SU-DHL-6 (cell line): ENCODE data around the gene CFAP54.

ENCODE experiments used
- H2AFZ ChIP-seq: fragments of 200-600 bp; sonication (generic); 2 replicates; pipeline ENCODE4 v1.6.1; 2014; ENCODE audit warnings: low read depth, mild to moderate bottlenecking, moderate library complexity, mixed read lengths, antibody characterized with exemption, low read length; ENCODE audit not compliant: severe bottlenecking
- H3F3A ChIP-seq: fragments of 200-600 bp; shearing (Covaris generic); 2 replicates; pipeline ENCODE4 v1.6.0; 2016; ENCODE audit warnings: antibody characterized with exemption, mild to moderate bottlenecking; ENCODE audit not compliant: insufficient read depth
- H3K27ac ChIP-seq: fragments of 200-600 bp; sonication (generic); 2 replicates; pipeline ENCODE4 v1.5.1; 2016; ENCODE audit warnings: low read depth, mild to moderate bottlenecking, low read length, moderate library complexity, mixed read lengths
- H3K27me3 ChIP-seq: fragments of 200-600 bp; sonication (generic), shearing (Covaris generic); 2 replicates; pipeline ENCODE4 v1.6.0; 2014; ENCODE audit warnings: mild to moderate bottlenecking, low read length
- H3K36me3 ChIP-seq: fragments of 200-600 bp; sonication (generic); 2 replicates; pipeline ENCODE4 v1.6.1; 2014; ENCODE audit warnings: mild to moderate bottlenecking, low read length, mixed read lengths
- H3K4me2 ChIP-seq: fragments of 300-600, 200-600 bp; shearing (Covaris generic), sonication (generic); 2 replicates; pipeline ENCODE4 v1.6.0; 2014; ENCODE audit warnings: low read length, low read depth, mild to moderate bottlenecking; ENCODE audit not compliant: poor library complexity, severe bottlenecking
- H3K4me3 ChIP-seq: fragments of 200-600 bp; sonication (generic); 2 replicates; pipeline ENCODE4 v1.5.1; 2014; ENCODE audit warnings: antibody characterized with exemption, low read length, mild to moderate bottlenecking, mixed read lengths; ENCODE audit not compliant: insufficient read depth, poor library complexity, severe bottlenecking
- H3K79me2 ChIP-seq: fragments of 200-600 bp; sonication (generic); 2 replicates; pipeline ENCODE4 v1.6.1; 2014; ENCODE audit warnings: mild to moderate bottlenecking, low read length, moderate library complexity; ENCODE audit not compliant: insufficient read depth
- H3K9ac ChIP-seq: fragments of 200-600 bp; sonication (generic); 2 replicates; pipeline ENCODE4 v1.7.0; 2014; ENCODE audit warnings: mild to moderate bottlenecking, low read length
- H3K9me2 ChIP-seq: fragments of 200-600 bp; sonication (generic); replicated peaks from 2 replicates; pipeline ENCODE4 v1.6.1; 2014; ENCODE audit warnings: low read length; ENCODE audit not compliant: insufficient read depth
- H3K9me3 ChIP-seq: fragments of 200-600 bp; sonication (generic); 2 replicates; pipeline ENCODE4 v1.6.1; 2014; ENCODE audit warnings: low read length, mixed read lengths; ENCODE audit not compliant: insufficient read depth
- H4K20me1 ChIP-seq: fragments of 200-600 bp; sonication (generic); 2 replicates; pipeline ENCODE4 v1.6.1; 2014; ENCODE audit warnings: low read depth, mild to moderate bottlenecking, antibody characterized with exemption, low read length, moderate library complexity, mixed read lengths
- EZH2phosphoT487 ChIP-seq: fragments of 200-600 bp; sonication (generic), shearing (Covaris generic); conservative IDR thresholded peaks from 2 replicates; pipeline ENCODE4 v1.6.1; 2018; ENCODE audit warnings: mild to moderate bottlenecking, antibody characterized with exemption, low read length, moderate library complexity, mixed read lengths
- TF ChIP-seq, protein P1 (sequence below): fragments of 200-600 bp; sonication (generic); IDR thresholded peaks from one replicate; pipeline ENCODE4 v1.5.1; 2017; ENCODE audit warnings: antibody characterized with exemption, mild to moderate bottlenecking, low read length, moderate library complexity; ENCODE audit not compliant: insufficient read depth, poor library complexity, severe bottlenecking

The CFAP54 gene

DNA sequence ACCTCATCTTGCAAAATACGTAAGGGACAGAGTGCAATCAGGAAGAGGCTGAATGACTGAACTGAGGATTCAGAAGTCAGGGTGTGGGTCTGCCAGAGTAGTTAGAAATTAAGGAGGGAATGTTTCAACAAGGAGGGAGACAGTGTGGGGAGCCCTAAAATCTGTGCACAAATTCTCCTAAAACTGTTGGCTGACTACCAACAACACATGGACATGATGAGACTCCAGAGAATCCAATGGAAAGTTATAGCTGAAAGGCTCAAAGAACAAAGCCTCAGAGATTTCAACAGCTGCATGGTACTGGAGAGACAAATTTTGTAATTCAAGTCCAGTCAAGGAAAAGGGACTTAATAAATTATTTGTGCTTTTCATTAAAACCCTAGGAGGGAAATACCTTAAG is 381.6 kb downstream of the CFAP54 start:
- no peaks in the 10 kb centered on the region for H3K79me2 ChIP-seq
- no peak overlapping the region for H3K4me3 ChIP-seq
- H3F3A ChIP-seq, result no peaks in the 10 kb centered on the region
- H3K36me3 ChIP-seq, result no peaks in the 10 kb centered on the region
- no peaks in the 10 kb centered on the region for H3K27me3 ChIP-seq
- H3K9ac ChIP-seq, result no peak overlapping the region
- H3K4me2 ChIP-seq, result no peak overlapping the region
- H3K9me2 ChIP-seq, result no peaks in the 10 kb centered on the region
- H3K9me3 ChIP-seq, result no peaks in the 10 kb centered on the region
- no peak overlapping the region for H3K27ac ChIP-seq
- H4K20me1 ChIP-seq, result no peaks in the 10 kb centered on the region
- TF ChIP-seq, protein P1, sequence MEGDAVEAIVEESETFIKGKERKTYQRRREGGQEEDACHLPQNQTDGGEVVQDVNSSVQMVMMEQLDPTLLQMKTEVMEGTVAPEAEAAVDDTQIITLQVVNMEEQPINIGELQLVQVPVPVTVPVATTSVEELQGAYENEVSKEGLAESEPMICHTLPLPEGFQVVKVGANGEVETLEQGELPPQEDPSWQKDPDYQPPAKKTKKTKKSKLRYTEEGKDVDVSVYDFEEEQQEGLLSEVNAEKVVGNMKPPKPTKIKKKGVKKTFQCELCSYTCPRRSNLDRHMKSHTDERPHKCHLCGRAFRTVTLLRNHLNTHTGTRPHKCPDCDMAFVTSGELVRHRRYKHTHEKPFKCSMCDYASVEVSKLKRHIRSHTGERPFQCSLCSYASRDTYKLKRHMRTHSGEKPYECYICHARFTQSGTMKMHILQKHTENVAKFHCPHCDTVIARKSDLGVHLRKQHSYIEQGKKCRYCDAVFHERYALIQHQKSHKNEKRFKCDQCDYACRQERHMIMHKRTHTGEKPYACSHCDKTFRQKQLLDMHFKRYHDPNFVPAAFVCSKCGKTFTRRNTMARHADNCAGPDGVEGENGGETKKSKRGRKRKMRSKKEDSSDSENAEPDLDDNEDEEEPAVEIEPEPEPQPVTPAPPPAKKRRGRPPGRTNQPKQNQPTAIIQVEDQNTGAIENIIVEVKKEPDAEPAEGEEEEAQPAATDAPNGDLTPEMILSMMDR, result no peak
- no peak for TF ChIP-seq EZH2phosphoT487
- no peak overlapping the region for H2AFZ ChIP-seq

DNA sequence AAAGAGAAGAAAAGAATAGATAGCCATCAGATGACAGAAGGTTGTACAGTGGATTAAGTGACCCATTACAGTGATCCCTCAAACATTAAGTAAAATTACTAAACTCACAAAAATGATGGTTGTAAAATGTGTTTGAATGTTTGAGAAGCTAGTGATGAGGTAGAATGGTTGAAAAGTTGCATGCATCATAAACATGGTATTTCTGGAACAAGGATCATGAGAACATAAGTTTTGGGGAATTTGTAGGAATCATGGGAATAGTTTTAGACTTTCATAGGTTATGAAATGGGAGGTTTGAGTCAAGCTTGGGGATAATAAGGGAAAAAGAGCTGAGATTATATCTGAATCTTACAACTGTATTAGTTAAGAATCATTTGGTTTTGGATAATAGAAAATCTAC is 383.6 kb downstream of the CFAP54 start:
- no peaks in the 10 kb centered on the region for H3F3A ChIP-seq
- no peaks in the 10 kb centered on the region for H3K9me2 ChIP-seq
- H3K27ac ChIP-seq, result no peak overlapping the region
- no peaks in the 10 kb centered on the region for H4K20me1 ChIP-seq
- H3K9me3 ChIP-seq, result no peaks in the 10 kb centered on the region
- H2AFZ ChIP-seq, result no peak overlapping the region
- H3K9ac ChIP-seq, result no peak overlapping the region
- no peak overlapping the region for H3K4me2 ChIP-seq
- TF ChIP-seq, protein P1, result no peak
- TF ChIP-seq EZH2phosphoT487, result no peak
- no peak overlapping the region for H3K4me3 ChIP-seq
- no peaks in the 10 kb centered on the region for H3K27me3 ChIP-seq
- no peaks in the 10 kb centered on the region for H3K36me3 ChIP-seq
- no peaks in the 10 kb centered on the region for H3K79me2 ChIP-seq

DNA sequence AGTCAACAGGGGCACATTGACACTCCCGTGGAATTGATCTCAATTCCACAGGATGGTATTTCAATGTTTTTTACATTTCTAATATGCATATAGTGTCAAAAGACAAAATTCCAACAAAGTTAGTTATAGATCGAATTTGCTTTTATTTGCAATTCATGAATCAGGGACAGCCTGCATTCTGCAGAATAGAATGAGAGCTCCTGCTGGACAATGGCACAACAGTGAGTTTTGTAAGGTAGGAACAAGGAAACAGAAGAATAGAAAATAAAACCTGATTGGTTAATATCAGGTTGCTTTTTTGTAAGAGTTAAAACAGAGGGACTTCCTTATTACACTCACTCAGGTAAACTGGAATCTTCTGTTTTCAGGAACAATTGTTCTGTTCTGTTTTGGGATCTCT is 384.8 kb downstream of the CFAP54 start:
- no peak for TF ChIP-seq EZH2phosphoT487
- Histone ChIP-seq H3K36me3 (no peaks in the 10 kb centered on the region), H3K9ac (no peak overlapping the region), H3K79me2 (no peaks in the 10 kb centered on the region), H3K27ac (no peak overlapping the region), H3K9me2 (no peaks in the 10 kb centered on the region), H3K4me2 (no peak overlapping the region), H3K9me3 (no peaks in the 10 kb centered on the region), H3F3A (no peaks in the 10 kb centered on the region), H4K20me1 (no peaks in the 10 kb centered on the region), H2AFZ (no peak overlapping the region), H3K27me3 (no peaks in the 10 kb centered on the region), H3K4me3 (no peak overlapping the region)

DNA sequence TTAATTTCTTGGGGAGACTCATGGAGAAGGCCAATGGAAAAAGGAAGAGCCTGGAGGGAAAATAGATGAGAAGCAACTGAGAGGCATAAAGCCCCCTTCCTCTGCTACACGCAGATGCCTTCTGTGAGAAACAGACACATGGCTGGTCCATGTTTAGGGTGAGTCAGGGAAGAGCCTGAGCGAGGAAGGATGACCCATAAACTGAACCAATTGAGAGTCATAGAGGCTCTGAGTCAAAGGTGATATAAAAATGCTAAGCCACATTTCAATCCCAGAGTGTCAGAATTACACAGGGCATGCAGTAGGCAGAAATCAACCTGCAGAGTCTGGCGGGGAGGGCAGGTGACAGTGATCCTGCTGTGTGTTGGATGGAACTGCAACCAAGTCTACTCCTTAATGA is 387.6 kb downstream of the CFAP54 start:
- H3K79me2 ChIP-seq, result no peaks in the 10 kb centered on the region
- no peak overlapping the region for H3K27ac ChIP-seq
- H3K4me2 ChIP-seq, result no peak overlapping the region
- no peaks in the 10 kb centered on the region for H3K36me3 ChIP-seq
- no peak overlapping the region for H3K4me3 ChIP-seq
- H4K20me1 ChIP-seq, result no peaks in the 10 kb centered on the region
- H3K9me2 ChIP-seq, result no peaks in the 10 kb centered on the region
- no peaks in the 10 kb centered on the region for H3K27me3 ChIP-seq
- H3K9me3 ChIP-seq, result no peaks in the 10 kb centered on the region
- H3F3A ChIP-seq, result no peaks in the 10 kb centered on the region
- TF ChIP-seq, protein P1, result no peak
- no peak for TF ChIP-seq EZH2phosphoT487
- no peak overlapping the region for H2AFZ ChIP-seq
- no peak overlapping the region for H3K9ac ChIP-seq
